Thoracic aorta (tissue), 2 donors: ENCODE measurements around the gene BRD4. TPM values are rescaled to one million over a fixed set of nuclear protein-coding genes. Genes with fewer than 3 reads are reported as not detected.
"Not testable (repeated sequence)": the region's sequence is repeated elsewhere in the genome, so short reads cannot be mapped to it uniquely, and the experiment has no call there.

Experiments
- ATAC-seq: fragments of 150-250 bp; one replicate; pipeline ENCODE4 v1.8.0; 2017; ENCODE audit warnings: low read depth; ENCODE audit not compliant: insufficient number of reproducible peaks, low FRiP score
- DNase-seq: peaks from one replicate; pipeline ENCODE4 v3.0.0-alpha.2; 2020; ENCODE audit warnings: low spot score
- H3K27ac ChIP-seq, 2 donors: fragments of 200-600 bp; sonication (generic); 1 replicate in 1 of 2; 2 replicates in 1 of 2; pipeline ENCODE4 v1.5.1; 2016; ENCODE audit warnings: mild to moderate bottlenecking in 2 of 2, moderate library complexity in 2 of 2
- H3K27me3 ChIP-seq: fragments of 200-600 bp; sonication (generic); replicated peaks from 2 replicates; pipeline ENCODE4 v1.6.0; 2016; ENCODE audit warnings: mild to moderate bottlenecking; ENCODE audit not compliant: insufficient read depth
- H3K36me3 ChIP-seq: fragments of 200-600 bp; sonication (generic); one replicate; pipeline ENCODE4 v1.5.1; 2016
- H3K4me1 ChIP-seq, 2 donors: fragments of 200-600 bp; sonication (generic); 1 replicate in 1 of 2; 2 replicates in 1 of 2; pipeline versions ENCODE4 v1.5.1 to v1.6.0; 2016; ENCODE audit warnings: low read depth in 2 of 2, mild to moderate bottlenecking in 1 of 2; ENCODE audit not compliant: control insufficient read depth in 1 of 2
- H3K4me3 ChIP-seq: fragments of 200-600 bp; sonication (generic); 2 replicates; pipeline ENCODE4 v1.5.1; 2016; ENCODE audit warnings: mild to moderate bottlenecking
- H3K9me3 ChIP-seq: fragments of 200-600 bp; sonication (generic); 2 replicates; pipeline ENCODE4 v1.5.1; 2016
- total RNA-seq, 2 donors: library from RNA; depleted of rRNA; stranded (reverse); fragments of >200 nt; gene quantifications; one replicate each; pipeline versions ENCODE4 v1.1.0 to v1.2.3, GENCODE V29; 2016
- TF ChIP-seq, protein P1 (sequence below): fragments of 200-600 bp; sonication (generic); IDR thresholded peaks from one replicate; pipeline ENCODE4 v1.5.1; 2019; ENCODE audit warnings: antibody characterized with exemption

Gene BRD4
- total RNA-seq, 2 donors from 2014 or later, result 49.0 to 70.9 TPM

DNA sequence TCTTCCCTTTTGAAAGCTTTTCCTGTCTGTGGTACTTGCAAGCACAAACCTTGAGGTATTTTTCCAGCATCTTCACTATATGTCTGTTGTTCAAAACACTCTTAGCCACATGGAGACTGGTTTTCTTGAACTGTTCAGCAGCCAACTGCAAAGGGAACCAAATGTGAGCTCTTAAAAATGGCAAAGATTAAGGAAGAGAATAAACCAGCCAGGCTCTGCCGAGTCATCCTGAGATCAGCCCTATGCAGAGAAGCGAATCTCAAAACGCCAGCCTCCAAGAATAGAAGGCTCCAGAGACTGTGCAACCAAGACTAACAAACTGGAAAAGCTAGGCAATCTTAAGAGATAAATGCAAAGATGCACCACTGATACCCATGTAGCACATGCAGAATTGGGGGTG lies 26.6 kb upstream of the BRD4 start:
- H3K4me3 ChIP-seq, result no peak overlapping the region
- peaks cover 64% of the 10 kb centered on the region for H3K36me3 ChIP-seq
- DNase-seq, result no peak

DNA sequence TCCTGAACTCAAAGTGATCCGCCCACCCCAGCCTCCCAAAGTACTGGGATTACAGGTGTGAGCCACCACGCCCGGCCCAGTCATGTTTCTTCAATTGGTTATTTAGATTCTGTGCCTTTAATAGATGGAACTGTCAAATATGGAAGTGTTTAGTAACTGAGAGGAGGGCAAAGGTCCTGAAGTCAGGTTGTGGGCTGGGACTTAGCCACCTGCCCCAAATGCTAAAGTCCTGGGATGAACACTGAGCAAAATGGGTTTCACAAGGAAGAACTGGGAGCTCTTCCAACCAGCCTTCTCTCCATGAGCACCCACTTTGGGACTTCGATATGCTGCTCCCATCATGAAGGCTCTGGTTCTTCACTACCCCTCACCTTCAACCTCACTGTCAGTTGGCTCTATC lies 25.6 kb upstream of the BRD4 start:
- DNase-seq (no peak), ATAC-seq (no peak)
- TF ChIP-seq, protein P1, sequence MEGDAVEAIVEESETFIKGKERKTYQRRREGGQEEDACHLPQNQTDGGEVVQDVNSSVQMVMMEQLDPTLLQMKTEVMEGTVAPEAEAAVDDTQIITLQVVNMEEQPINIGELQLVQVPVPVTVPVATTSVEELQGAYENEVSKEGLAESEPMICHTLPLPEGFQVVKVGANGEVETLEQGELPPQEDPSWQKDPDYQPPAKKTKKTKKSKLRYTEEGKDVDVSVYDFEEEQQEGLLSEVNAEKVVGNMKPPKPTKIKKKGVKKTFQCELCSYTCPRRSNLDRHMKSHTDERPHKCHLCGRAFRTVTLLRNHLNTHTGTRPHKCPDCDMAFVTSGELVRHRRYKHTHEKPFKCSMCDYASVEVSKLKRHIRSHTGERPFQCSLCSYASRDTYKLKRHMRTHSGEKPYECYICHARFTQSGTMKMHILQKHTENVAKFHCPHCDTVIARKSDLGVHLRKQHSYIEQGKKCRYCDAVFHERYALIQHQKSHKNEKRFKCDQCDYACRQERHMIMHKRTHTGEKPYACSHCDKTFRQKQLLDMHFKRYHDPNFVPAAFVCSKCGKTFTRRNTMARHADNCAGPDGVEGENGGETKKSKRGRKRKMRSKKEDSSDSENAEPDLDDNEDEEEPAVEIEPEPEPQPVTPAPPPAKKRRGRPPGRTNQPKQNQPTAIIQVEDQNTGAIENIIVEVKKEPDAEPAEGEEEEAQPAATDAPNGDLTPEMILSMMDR, result no peak
- H3K27me3 ChIP-seq, result no peaks in the 10 kb centered on the region
- no peak overlapping the region for H3K27ac ChIP-seq
- peaks cover 65% of the 10 kb centered on the region for H3K36me3 ChIP-seq
- H3K4me1 ChIP-seq, result no peaks in the 10 kb centered on the region
- H3K9me3 ChIP-seq, result no peaks in the 10 kb centered on the region
- no peak overlapping the region for H3K4me3 ChIP-seq

More for the DNA sequence above, 26.6 kb upstream of the BRD4 start:
- Histone ChIP-seq H3K4me1 (no peaks in the 10 kb centered on the region), H3K27ac (no peak overlapping the region), H3K9me3 (no peaks in the 10 kb centered on the region), H3K27me3 (no peaks in the 10 kb centered on the region)
- TF ChIP-seq, protein P1, result no peak
- ATAC-seq, result no peak

DNA sequence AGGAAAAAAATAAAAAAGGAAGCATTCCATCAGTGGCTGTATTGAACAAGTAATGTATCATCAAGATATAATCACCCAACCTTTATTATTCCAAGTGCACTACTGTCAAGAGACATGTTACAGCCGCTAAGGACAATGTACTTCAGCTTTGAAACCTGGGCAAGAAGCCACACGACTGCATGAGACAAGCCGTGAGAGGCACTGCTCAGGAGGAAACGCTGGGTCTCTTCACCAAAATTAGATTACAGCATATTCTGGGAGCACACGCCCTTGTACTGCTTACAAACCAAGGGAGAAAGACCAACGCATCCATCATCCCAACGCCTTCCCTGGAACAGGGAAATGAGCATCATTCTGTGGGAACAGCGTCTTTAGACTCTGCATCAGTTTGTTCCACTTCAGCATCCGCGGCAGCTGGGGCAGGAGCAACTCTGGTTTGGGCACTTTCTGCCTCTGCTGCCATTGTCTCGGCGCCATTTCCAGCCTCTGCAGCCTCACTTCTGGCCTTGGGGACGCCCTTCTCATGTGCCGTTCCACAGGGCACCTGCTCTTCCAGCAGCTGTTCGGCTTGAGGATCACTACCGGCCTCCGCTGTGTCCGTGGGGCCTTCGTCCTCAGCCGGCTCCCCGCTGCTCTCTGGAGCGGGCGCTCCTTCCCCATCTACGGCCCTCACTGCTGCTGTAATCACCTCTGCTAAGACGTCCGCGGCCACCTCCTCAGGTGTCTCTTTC lies 22.4 kb upstream of the BRD4 start:
- TF ChIP-seq, protein P1, result no peak
- H3K4me1 ChIP-seq, result no peaks in the 10 kb centered on the region
- H3K27me3 ChIP-seq, result no peaks in the 10 kb centered on the region
- peaks cover 47% of the 10 kb centered on the region for H3K36me3 ChIP-seq
- H3K27ac ChIP-seq, result no peak overlapping the region
- H3K9me3 ChIP-seq, result no peaks in the 10 kb centered on the region
- ATAC-seq (no peak), DNase-seq (no peak)
- H3K4me3 ChIP-seq, result no peak overlapping the region

DNA sequence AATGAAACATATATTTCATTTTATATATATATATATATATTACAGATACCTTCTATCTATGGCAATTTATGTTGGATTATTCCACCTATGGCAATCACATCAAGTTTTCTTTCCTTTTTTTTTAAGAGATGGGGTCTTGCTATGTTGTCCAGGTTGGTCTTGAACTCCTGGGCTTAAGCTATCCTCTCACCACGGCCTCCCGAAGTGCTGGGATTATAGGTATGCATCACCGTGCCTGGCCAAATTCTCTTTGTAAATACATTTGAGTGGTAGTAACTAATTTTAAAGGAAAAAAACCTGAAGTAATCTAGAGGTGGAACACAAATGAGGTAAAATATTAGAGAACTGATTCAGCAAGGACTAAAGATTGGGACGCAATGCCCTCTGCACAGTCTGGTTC lies 21.6 kb upstream of the BRD4 start:
- DNase-seq, result no peak
- no peak overlapping the region for H3K27ac ChIP-seq
- H3K4me3 ChIP-seq, result no peak overlapping the region
- H3K36me3 ChIP-seq, result peaks cover 43% of the 10 kb centered on the region
- ATAC-seq, result no peak
- no peaks in the 10 kb centered on the region for H3K27me3 ChIP-seq
- H3K4me1 ChIP-seq, result no peaks in the 10 kb centered on the region
- H3K9me3 ChIP-seq, result no peaks in the 10 kb centered on the region
- TF ChIP-seq, protein P1, result no peak

DNA sequence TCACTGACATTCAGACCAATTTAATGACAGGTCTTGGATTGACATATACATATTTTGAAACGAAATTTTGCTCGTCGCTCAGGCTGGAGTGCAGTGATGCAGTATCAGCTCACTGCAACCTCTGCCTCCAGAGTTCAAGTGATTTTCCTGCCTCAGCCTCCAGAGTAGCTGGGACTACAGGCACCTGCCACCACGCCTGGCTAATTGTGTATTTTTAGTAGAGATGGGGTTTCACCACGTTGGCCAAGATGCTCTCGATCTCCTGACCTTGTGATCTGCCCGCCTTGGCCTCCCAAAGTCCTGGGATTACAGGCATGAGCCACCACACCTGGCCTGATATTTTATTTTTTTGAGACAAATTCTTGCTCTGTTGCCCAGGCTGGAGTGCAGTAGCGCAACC lies 20.2 kb upstream of the BRD4 start:
- not testable (repeated sequence) for DNase-seq, ATAC-seq, H3K9me3 ChIP-seq, H3K4me1 ChIP-seq, H3K27me3 ChIP-seq, H3K27ac ChIP-seq, H3K4me3 ChIP-seq
- H3K36me3 ChIP-seq, result peaks cover 29% of the 10 kb centered on the region

DNA sequence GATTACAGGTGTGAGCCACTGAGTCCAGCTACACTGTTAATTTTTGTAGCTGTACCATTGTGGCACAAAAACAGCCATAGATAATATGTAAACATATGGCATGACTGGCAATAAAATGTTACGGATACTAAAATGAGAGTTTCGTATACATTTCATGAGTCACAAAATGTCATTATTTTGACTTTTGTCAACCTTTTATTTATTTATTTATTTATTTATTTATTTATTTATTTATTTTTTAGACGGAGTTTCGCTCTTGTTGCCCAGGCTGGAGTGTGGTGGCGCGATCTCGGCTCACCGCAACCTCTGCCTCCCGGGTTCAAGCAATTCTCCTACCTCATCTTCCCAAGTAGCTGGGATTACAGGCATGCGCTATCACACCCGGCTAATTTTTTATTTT lies 9.0 kb upstream of the BRD4 start:
- not testable (repeated sequence) for H3K9me3 ChIP-seq, H3K4me3 ChIP-seq, H3K27me3 ChIP-seq, H3K36me3 ChIP-seq, H3K27ac ChIP-seq, ATAC-seq, DNase-seq
- peaks cover 8 to 13% of the 10 kb centered on the region in 2 donors for H3K4me1 ChIP-seq
